Esophagus (tissue), 2 donors: ENCODE data around the gene SLC6A8. TPM values are rescaled to one million over a fixed set of nuclear protein-coding genes. Genes with fewer than 3 reads are reported as not detected.
"Not testable (repeated sequence)": the region's sequence is repeated elsewhere in the genome, so short reads cannot be mapped to it uniquely, and the experiment has no call there.

Experiments used
- H3K27ac ChIP-seq, 2 donors: one replicate each; pipeline ENCODE4 v1.5.1; 2013; ENCODE audit warnings: low read depth in 2 of 2, mild to moderate bottlenecking in 2 of 2, inconsistent platforms in 1 of 2, low read length in 1 of 2, moderate library complexity in 1 of 2
- H3K27me3 ChIP-seq, 2 donors: one replicate each; pipeline ENCODE4 v1.6.1; 2013; ENCODE audit warnings: low read length in 2 of 2, control low read depth in 1 of 2, mild to moderate bottlenecking in 1 of 2; ENCODE audit not compliant: insufficient read depth in 2 of 2, control insufficient read depth in 1 of 2
- H3K36me3 ChIP-seq, 2 donors: one replicate each; pipeline ENCODE4 v1.6.1; 2013; ENCODE audit warnings: low read length in 1 of 2; ENCODE audit not compliant: control insufficient read depth in 2 of 2, insufficient read depth in 2 of 2
- H3K4me1 ChIP-seq, 2 donors: one replicate each; pipeline ENCODE4 v1.6.1; 2013; ENCODE audit warnings: low read length in 1 of 2; ENCODE audit not compliant: control insufficient read depth in 2 of 2, insufficient read depth in 2 of 2
- H3K4me3 ChIP-seq, 2 donors: one replicate each; pipeline ENCODE4 v1.5.1; 2013; ENCODE audit warnings: low read length in 2 of 2, mild to moderate bottlenecking in 2 of 2, low read depth in 1 of 2, moderate library complexity in 1 of 2
- H3K9me3 ChIP-seq, 2 donors: one replicate each; pipeline ENCODE4 v1.6.1; 2013; ENCODE audit warnings: mild to moderate bottlenecking in 2 of 2, low read depth in 1 of 2, low read length in 1 of 2, moderate library complexity in 1 of 2; ENCODE audit not compliant: control insufficient read depth in 2 of 2, insufficient read depth in 1 of 2
- WGBS, 2 donors: extraction: QIAGEN DNeasy Blood & Tissue Kit; methylation state at CpG; one replicate each; pipeline ENCODE4 v1.1.7; 2013; 5-methylcytosine and 5-hydroxymethylcytosine counted together
- polyA plus RNA-seq, 2 donors: library from polyadenylated mRNA; stranded (reverse); fragments of 200-250 nt; gene quantifications; one replicate each; pipeline ENCODE4 v1.2.3, GENCODE V29; 2013
- donor health status: healthy with polysubstance abuse.
- donor health status: Bipolar disorder and iron deficiency.

The SLC6A8 gene
- polyA plus RNA-seq, 2 donors = 33.0 to 41.4 TPM

DNA sequence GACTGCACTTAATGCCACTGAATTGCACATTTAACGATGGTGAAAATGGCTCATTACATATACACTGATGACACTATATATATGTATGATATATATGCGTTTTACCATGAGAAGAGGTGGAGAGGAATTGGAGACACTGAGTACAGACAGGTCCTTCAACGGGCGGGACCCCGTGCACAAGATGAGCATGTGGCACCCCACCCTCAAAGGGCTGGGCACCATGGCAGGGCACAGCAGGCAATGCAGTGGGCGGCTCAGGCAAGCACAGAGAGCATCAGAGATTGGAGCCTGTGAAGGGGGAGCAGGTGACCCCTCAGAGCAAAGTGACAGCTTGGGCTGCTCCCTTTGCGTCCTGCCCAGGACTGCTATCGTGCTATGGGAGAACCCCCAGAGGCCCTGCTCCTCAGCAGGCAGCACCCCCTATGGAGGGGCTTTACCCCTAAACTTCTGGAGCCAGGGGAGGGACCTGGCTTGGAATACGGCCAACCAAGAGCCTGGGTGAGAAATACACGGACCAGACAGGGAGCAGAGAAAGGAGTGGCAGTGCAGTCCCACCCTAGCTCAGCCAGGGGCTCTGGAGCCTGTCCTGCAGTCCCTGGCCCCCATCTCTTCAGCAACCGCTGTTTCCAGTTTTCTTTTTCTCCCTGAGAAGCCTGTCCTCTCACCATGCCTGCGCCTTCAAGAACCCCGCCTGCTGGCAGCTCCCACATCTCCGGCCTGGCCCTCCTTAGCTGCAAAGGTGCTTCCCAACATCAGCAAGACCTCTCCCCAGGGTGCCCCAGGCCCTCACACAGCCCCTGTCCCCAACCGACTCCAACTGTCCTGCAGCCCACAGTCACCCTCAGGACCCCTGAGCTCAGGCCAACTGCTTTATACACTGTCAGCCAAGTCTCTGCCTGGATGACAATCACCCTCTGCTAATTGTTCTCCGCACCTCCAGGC is 10.5 kb downstream of the SLC6A8 start:
- peaks cover 0 to 20% of the 10 kb centered on the region in 2 donors for H3K36me3 ChIP-seq
- WGBS, 2 donors = 68 to 77% methylated on average over 14 to 15 of the region's 16 CpGs
- H3K9me3 ChIP-seq = no peaks in the 10 kb centered on the region
- H3K4me3 ChIP-seq = no peak overlapping the region
- no peak overlapping the region for H3K27ac ChIP-seq
- peaks cover 0 to 10% of the 10 kb centered on the region in 2 donors for H3K4me1 ChIP-seq
- no peaks in the 10 kb centered on the region for H3K27me3 ChIP-seq

DNA sequence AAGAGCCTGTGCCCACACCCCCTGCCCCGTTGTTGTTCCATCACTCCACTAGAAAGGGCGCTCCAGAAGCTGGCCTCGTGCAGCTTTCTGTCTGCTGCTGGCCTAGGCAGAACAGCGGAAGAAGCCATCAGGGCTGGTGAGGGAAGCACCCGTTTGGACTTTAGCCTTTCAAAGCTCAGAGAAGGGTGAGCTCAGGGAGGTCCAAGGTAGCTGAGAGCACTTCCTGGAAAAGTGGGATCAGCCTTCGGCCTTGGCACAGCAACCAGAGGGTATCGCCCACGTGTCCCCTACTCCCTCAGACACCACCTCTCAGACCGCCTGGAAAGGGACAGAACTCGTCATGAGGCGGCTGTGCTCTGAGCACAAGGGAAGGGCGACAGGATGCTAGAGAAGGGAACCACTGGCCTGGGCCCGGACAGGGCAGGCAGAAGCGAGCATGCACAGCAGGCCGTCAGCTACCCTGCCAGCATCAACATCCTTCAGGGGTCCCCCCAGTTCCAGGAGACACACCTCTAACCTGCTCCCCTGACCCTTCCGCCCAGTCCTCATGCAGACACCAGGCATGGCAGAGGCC is 11.6 kb downstream of the SLC6A8 start:
- H3K36me3 ChIP-seq = peaks cover 0 to 20% of the 10 kb centered on the region in 2 donors
- not testable (repeated sequence) for H3K27me3 ChIP-seq, H3K9me3 ChIP-seq, H3K4me3 ChIP-seq
- peaks cover 0 to 15% of the 10 kb centered on the region in 2 donors for H3K4me1 ChIP-seq
- H3K27ac ChIP-seq = peak overlapping the region; percentile 1 to 12
- 78% methylated on average over 16 of the region's 16 CpGs for WGBS, 2 donors

DNA sequence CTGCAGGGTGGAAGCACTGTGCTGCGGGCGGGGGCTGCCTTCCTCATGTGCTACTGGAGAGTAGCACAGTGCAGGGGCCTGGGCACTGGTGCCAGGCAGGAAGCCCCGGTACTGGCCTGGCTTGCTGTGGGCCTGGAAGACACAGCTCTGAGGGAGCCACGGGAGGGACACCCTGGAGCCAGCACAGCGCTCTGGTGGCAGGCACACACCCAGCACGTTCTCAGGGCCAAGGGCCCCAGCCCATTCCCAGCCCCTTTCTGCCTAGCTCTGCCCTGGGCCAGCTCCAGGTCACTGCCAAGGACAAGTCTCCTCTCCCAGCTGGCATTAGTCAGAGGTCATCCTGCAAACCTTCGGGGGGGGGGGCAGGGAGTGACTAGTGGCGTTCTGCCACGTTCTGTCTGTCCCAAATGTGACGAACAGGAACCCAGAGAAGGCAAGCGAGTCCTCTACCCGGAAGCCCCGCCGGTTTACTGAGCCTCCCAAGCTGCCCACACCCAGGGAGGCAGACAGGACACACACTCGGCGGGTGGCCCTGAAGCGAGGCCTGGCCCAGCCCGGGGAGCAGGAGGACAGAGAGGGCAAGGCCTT is 12.2 kb downstream of the SLC6A8 start:
- H3K9me3 ChIP-seq, H3K4me3 ChIP-seq, H3K27me3 ChIP-seq: not testable (repeated sequence)
- 49 to 71% methylated on average over 17 to 18 of the region's 18 CpGs for WGBS, 2 donors
- Histone ChIP-seq H3K36me3 (peaks cover 0 to 19% of the 10 kb centered on the region in 2 donors), H3K4me1 (peaks cover 0 to 17% of the 10 kb centered on the region in 2 donors), H3K27ac (peak overlapping the region; percentile 39 to 45)

DNA sequence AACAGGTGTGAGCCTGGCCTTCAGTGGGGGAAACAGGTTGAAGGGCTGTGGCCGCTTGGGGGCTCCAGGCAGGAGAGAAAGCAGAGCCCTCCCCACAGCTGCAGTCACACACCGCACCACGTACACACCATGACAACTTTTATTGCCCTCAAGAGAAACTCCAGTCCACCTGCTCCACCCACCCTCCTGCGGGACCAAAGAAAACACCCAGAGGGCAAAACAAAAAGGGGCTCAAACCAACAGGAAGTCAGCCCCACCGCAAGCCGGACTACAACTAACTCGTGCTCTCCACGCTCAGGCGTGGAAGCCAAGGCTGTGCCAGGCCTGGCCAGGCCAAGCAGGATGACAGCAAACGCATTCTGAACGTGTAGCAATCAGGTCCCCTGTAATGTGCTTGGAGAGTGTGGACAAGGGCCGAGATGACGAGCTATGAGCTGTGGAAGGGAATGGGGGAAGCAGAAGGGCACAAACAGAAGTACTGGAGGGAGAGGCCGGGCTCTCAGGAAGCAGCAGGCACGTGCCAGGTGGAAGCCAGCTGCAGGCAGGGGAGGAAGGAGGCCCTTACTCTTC is 12.7 kb downstream of the SLC6A8 start:
- peak overlapping the region; percentile 39 to 45 for H3K27ac ChIP-seq
- WGBS, 2 donors = 51 to 63% methylated on average over 14 to 15 of the region's 15 CpGs
- peaks cover 0 to 17% of the 10 kb centered on the region in 2 donors for H3K4me1 ChIP-seq
- H3K27me3 ChIP-seq = no peaks in the 10 kb centered on the region
- H3K9me3 ChIP-seq = no peaks in the 10 kb centered on the region
- no peak overlapping the region for H3K4me3 ChIP-seq
- H3K36me3 ChIP-seq = peaks cover 0 to 18% of the 10 kb centered on the region in 2 donors

DNA sequence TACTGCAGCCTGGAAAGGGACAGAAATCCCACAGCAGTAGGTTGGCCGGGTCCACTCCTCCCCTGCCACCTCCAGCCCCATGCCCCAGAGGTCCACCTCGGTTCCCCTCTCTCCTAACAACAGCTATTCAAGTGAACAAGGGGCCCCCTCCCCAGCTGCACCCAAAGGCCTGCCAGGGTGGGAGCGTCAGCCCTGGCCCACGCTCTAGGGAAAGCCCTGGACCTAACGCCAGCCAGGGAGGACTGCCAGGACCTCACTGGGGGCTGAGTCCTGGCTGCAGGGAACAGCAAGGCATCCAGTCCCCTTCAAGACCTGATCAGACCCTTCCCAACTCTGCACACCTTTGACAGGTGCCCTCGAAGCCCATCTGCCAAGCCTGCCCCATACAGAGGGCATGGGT is 13.2 kb downstream of the SLC6A8 start:
- WGBS, 2 donors = 51 to 73% methylated on average over 3 to 6 of the region's 6 CpGs
- no peak overlapping the region for H3K4me3 ChIP-seq
- H3K27ac ChIP-seq = peak overlapping the region in 1 of 2 donors; percentile 45
- peaks cover 0 to 18% of the 10 kb centered on the region in 2 donors for H3K36me3 ChIP-seq
- no peaks in the 10 kb centered on the region for H3K27me3 ChIP-seq
- no peaks in the 10 kb centered on the region for H3K9me3 ChIP-seq
- H3K4me1 ChIP-seq = peaks cover 0 to 17% of the 10 kb centered on the region in 2 donors

DNA sequence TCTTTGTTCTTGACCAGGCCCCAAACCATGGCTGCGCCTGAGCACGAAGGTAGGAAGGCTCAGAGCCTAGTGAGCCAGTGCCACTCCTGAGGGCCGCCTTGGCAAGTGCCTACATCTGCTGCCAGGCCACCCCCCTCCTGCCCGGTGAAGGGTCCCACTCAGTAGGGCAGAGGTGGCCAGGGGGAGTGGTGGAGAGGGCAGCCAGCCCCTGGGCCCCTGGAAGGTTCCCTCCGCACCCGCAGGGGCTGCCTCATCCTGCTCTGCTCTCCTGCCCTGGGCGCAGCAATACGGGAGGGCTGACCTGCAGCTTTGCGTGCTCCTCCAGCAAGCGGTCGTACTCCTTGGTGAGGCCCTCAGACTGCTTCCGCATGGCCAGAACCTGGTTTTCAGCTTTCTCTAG is 14.0 kb downstream of the SLC6A8 start:
- Histone ChIP-seq H3K4me1 (peaks cover 0 to 17% of the 10 kb centered on the region in 2 donors), H3K9me3 (no peaks in the 10 kb centered on the region), H3K4me3 (no peak overlapping the region), H3K36me3 (peaks cover 0 to 18% of the 10 kb centered on the region in 2 donors), H3K27me3 (no peaks in the 10 kb centered on the region), H3K27ac (no peak overlapping the region)
- 85 to 87% methylated on average over 12 of the region's 12 CpGs for WGBS, 2 donors

DNA sequence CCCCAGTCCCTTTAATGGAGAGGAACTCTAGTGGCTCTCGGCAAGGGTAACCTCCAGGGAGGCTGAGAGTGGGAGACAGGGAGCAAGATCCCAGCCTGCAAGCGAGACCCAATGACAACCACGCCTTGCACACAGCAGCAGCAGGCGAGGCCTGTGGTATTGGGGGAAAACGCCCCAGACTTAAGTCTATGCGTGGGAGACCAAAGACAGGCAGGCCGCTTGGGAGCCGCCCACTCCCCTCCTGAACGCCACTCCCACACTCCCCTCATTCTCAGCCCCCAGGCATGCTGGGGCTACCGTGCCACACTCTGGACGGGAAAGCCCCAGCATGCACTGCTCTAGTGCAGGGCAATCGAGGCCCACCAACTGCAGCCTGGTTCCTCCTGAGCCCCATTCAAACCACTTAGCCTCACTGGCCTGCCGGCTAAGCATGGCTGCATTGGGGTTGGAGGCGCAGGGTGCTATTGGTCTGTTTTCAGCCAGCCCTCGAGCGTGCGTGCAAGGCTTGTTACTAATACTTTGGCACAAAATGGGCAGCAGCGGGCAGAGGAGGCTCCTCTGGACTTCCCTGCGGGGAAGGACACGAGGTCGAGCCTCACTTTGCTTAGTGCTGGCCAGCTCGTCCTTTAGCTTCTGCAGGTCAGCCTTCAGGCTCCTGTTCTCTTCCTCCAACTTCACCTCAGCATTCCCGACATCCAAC is 14.8 kb downstream of the SLC6A8 start:
- peak overlapping the region in 1 of 2 donors; percentile 33 for H3K27ac ChIP-seq
- no peaks in the 10 kb centered on the region for H3K27me3 ChIP-seq
- no peak overlapping the region for H3K4me3 ChIP-seq
- peaks cover 0 to 17% of the 10 kb centered on the region in 2 donors for H3K4me1 ChIP-seq
- peaks cover 0 to 18% of the 10 kb centered on the region in 2 donors for H3K36me3 ChIP-seq
- no peaks in the 10 kb centered on the region for H3K9me3 ChIP-seq
- 41 to 73% methylated on average over 22 to 23 of the region's 23 CpGs for WGBS, 2 donors

DNA sequence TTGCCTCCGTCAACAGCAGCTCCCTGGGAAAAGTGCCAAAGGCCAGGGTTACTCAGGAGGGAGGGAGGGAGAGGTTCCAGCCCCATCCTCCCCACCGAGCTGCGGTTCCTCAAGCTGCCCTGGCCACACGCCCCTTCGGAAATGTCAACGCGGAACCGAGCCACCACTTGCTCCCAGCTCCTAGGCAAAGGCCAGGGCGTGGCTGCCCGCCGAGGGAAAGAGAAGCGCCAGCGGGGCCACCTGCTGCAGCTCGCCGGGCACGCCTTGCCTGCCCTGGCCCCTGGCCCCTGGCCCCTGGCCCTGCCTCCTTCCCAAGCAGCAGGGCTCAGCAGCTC is 15.3 kb downstream of the SLC6A8 start:
- Histone ChIP-seq H3K9me3 (no peaks in the 10 kb centered on the region), H3K4me1 (peaks cover 0 to 17% of the 10 kb centered on the region in 2 donors), H3K27ac (peak overlapping the region; percentile 33 to 77), H3K27me3 (no peaks in the 10 kb centered on the region), H3K4me3 (no peak overlapping the region), H3K36me3 (peaks cover 0 to 16% of the 10 kb centered on the region in 2 donors)
- WGBS, 2 donors = 24 to 48% methylated on average over 16 of the region's 16 CpGs

DNA sequence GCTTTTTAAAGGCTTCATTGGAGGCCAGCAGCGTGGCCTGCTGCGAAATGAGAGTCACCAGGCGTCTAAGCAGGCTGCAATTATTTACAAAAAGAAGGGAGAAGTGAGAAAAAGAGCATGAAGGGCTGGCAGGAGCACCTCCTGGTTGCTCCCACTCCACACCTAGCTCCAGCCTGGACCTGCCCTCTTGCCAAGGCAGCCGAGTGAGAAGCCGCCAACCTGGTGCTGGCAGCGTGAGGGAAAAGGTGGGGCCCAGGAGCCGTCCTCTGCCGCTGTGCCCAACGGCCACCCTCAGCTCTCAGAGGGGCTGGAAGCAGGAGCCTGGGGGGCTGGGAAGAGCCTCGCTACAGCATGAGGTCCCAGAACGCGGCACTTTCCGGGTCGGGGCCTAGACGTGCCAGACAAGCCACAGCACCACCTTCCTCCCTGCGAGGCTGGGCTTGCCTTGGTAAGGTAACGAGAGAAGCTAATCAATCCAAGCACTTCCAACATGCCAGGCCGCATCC is 16.3 kb downstream of the SLC6A8 start:
- H3K27ac ChIP-seq = peak overlapping the region; percentile 74 to 77
- H3K27me3 ChIP-seq = no peaks in the 10 kb centered on the region
- WGBS, 2 donors = 60 to 74% methylated on average over 18 of the region's 18 CpGs
- H3K4me3 ChIP-seq = no peak overlapping the region
- H3K36me3 ChIP-seq = peaks cover 0 to 16% of the 10 kb centered on the region in 2 donors
- H3K4me1 ChIP-seq = peaks cover 0 to 17% of the 10 kb centered on the region in 2 donors
- no peaks in the 10 kb centered on the region for H3K9me3 ChIP-seq
